ENCODE measurements around the gene TMC6.

- TF ChIP-seq, protein P1, sequence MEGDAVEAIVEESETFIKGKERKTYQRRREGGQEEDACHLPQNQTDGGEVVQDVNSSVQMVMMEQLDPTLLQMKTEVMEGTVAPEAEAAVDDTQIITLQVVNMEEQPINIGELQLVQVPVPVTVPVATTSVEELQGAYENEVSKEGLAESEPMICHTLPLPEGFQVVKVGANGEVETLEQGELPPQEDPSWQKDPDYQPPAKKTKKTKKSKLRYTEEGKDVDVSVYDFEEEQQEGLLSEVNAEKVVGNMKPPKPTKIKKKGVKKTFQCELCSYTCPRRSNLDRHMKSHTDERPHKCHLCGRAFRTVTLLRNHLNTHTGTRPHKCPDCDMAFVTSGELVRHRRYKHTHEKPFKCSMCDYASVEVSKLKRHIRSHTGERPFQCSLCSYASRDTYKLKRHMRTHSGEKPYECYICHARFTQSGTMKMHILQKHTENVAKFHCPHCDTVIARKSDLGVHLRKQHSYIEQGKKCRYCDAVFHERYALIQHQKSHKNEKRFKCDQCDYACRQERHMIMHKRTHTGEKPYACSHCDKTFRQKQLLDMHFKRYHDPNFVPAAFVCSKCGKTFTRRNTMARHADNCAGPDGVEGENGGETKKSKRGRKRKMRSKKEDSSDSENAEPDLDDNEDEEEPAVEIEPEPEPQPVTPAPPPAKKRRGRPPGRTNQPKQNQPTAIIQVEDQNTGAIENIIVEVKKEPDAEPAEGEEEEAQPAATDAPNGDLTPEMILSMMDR (conservative IDR thresholded peaks at IDR 0.05; ENCODE audit: low read depth, low read length) = no peak
- TF ChIP-seq EZH2 (IDR thresholded peaks at IDR 0.05; ENCODE audit: borderline replicate concordance, low read depth, low read length, poor library complexity, severe bottlenecking) = no peak
These were observed 47.0 kb downstream of the TMC6 start for GRCh38 chr17:78081551-78081950.
